HG03457 (cell line): ENCODE measurements around the gene AGPAT1.

Experiments used
- ATAC-seq: cut with Tn5 transposase; IDR thresholded peaks from one replicate; pipeline ENCODE4 v1.9.1; 2021; ENCODE audit warnings: moderate number of reproducible peaks; ENCODE audit not compliant: unreplicated experiment

AGPAT1 gene

GRCh38 chr6:32173051-32173727, 2.7 kb downstream of the AGPAT1 start:
- no peak for ATAC-seq

GRCh38 chr6:32171234-32171633, 4.7 kb downstream of the AGPAT1 start:
- ATAC-seq: no peak

GRCh38 chr6:32170294-32170693, 5.6 kb downstream of the AGPAT1 start:
- ATAC-seq: no peak

GRCh38 chr6:32168807-32169591, 6.9 kb downstream of the AGPAT1 start:
- no peak for ATAC-seq

DNA sequence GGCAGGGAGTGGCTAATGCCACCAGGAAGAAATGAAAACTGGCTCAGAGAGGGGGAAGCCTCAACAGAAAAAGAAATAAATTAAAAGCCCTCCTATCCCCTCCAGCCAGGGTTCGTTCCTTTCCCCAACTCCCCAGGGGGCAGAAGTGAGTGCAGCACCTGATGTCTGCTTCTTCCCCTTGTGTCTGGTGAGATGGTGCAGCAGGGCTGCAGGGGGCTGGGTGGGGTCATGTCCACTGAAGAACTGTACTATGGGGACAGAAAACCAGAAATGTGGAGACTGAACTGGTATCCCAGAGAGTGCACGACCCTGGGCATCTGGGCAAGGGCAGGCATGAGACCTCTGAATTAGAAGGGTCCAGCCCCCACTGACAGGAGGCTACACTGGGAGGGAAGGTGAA, 7.5 kb downstream of the AGPAT1 start:
- no peak for ATAC-seq

- ATAC-seq: no peak
Observed at GRCh38 chr6:32167761-32168262, 8.1 kb downstream of the AGPAT1 start.

GRCh38 chr6:32167154-32167760, 8.6 kb downstream of the AGPAT1 start:
- no peak for ATAC-seq

DNA sequence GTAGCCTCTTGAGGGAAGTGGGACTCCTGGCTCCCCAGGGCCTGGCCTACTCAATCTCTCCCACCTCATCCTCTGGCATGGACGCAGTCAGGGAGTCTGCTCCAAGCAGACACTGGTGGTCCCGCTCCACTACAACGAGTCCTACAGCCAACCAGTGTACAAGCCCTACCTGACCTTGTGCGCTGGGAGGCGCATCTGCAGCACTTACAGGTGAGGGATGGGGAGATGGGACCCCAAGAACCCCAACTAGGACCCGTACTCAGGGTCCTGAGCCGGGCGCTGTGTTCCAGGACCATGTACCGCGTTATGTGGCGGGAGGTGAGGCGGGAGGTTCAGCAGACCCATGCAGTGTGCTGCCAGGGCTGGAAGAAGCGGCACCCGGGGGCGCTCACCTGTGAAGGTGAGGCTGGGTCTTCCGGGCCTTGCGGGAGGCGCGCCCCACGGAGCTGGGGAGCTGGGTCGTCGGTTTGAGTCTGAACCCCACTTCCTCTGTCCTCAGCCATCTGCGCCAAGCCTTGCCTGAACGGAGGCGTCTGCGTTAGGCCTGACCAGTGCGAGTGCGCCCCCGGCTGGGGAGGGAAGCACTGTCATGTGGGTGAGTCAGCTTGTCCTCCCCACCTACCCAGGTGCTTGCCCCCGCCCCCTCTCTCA, 9.3 kb downstream of the AGPAT1 start:
- ATAC-seq: no peak

DNA sequence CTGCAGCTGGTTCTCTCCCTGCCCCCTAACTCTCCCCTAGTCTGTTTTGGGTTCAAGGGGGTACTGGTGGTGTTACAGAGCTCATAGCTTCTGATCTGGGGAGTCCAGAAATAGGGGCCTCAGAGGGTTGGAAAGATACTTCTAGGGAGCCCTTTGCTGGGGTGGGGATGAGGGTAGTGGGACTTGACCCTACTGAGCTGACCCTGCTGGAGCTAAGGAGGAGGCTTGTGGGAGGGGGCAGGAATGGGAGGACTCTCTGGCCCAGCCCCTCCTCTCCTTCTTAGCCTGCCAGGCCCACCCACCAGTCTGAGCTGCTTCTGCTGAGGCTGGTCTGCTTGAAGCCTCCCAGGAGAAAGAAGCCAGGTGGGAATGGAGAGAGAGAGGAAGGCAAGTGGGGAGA, 11.6 kb downstream of the AGPAT1 start, which contains the start of gene EGFL8:
Gene EGFL8, plus strand, starts transcription at position 301 of the 400 bp plus-strand sequence. CDS start 1,571 bp downstream, outside the sequence.
- no peak for ATAC-seq

DNA sequence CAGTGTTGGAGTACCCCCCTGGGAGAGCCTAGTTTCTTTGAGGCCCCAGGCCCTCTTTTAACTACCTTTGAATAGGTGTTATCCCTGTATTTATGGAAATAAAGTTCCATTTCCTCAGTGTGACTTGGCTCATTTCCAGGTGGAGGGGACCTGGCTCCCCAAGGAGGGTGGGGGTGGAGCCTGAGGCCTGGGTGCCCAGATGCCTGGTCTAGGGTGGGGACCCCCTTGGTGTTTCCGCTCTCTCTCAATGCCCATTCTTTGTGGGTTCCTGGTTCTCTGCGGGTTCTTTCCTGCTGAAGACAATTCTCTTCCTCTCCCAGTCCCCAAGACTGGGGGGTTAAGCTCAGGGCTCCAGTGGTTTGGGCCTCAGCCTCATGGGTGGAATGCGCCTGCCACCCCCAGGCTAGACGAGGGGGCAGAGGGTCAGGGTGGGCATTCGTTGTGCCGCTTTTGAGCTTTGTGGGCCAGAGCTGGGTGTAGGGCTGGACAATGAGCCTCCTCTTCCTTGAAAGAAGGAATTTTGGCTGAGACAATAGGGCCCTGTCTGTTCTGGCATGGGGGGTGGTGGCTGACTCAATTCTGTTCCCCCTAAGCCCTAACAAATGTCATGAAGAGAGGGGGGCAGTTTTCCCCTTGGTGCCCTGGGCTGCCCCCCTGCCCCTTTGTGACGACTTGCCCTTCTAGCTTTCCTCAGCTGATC, 12.2 kb downstream of the AGPAT1 start:
- ATAC-seq: no peak

GRCh38 chr6:32158052-32158451, 17.8 kb downstream of the AGPAT1 start:
- no peak for ATAC-seq

DNA sequence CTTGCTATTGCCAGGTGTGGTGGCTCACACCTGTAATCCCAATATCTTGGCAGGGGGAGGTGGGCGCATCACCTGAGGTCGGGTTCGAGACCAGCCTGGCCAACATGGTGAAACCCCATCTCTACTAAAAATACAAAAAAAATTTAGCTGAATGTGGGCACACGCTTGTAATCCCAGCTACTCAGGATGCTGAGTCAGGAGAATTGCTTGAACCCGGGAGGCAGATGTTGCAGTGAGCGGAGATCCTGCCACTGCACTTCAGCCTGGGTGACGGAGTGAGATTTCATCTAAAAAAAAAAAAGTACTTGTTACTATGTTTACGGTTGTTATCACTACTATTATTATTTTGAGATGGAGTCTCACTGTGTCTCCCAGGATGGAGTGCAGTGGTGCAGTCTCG, 19.0 kb downstream of the AGPAT1 start:
- ATAC-seq: no peak

GRCh38 chr6:32154514-32155161, 21.2 kb downstream of the AGPAT1 start:
- no peak for ATAC-seq

GRCh38 chr6:32153564-32154513, 22.0 kb downstream of the AGPAT1 start, which contains the start of gene PPT2:
PPT2 (plus strand) TSS chr6:32154141; CDS start chr6:32154595, 454 bp downstream.
- no peak for ATAC-seq

DNA sequence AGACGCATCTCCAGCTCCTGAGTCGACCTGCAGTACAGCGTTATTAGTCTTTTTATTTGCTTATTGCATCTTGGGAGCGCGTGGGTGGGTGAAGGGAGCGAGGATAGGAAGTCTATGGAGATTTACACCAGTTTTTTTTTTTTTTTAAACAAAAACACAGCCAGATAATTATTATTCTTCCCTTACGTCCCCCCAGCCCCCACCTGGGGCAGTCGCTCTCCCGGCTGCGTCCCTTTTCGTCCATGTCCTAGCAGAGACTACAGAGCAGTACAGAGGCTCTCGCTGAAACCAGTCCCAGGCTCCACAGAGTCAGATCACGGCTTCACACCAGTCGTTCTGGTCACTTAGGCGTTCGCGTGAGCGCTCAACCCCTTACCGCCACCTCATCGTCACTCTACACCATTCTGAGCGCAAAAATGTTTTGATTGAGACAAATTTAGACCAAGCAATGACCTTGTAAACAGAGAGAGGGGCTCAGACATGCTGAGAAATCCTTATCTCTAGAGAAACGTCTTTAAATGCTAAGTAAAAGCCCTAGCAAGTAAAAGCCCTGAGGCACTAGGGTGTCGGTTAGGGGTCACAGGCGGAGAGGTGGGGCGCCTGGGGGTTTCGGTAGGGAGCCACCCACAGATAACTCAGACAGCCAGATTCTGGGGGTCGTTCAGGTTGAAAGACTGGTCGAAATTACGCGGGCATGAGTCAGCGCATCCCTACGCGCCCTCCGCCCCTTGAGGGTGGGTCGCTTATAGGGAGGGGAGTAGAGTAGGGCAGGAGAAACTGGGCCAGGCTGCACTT, 22.9 kb downstream of the AGPAT1 start:
- no peak for ATAC-seq

DNA sequence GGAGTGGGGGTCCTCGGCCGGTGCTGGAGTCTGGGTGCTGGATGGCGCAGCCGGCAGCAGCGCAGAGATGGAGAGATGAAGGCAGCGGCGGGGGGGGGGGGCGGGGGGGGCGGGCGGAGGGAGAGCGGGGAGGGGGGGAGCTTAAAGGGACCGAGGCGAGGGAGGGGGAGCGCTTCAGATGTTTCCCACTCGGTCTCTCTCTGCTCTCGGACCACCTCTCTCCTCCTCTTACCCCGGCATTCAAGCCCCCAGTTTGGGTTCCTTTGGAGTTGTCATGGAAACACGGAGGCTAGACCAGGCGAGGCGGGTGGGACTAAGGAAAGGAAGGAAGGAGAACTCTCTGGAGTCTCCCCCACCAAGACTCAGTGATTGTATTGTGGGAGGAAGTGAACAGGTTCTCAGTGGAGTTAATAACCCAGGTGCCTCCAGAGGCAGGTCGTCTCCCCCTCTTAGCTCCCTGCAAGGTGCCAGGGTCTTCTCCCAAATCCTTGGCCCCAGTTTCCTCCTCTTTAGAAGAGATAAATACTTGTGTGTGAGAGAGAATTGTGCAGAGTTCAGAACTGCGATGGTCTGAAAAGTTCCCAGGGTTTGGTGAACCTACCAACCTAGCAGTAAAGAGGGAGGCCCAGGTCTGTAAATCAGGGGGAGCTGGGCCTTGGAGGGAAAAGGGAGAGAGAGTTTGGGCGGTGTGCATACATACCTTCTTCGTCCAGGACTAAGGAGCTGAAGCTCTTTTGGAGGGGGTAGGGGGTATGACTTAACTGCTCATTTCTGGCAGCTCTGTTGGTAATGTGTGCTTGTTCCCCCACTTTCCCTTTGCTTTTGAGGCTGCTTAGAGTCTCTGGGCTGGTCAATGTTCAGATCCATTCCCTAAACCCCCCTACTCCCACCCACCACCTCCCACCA, 23.8 kb downstream of the AGPAT1 start, which contains the start of gene PRRT1:
Gene PRRT1, minus strand, starts transcription at position 77 of the 906 bp plus-strand sequence. CDS start 112 bp downstream, outside the sequence.
- ATAC-seq: no peak
